Panc1 (cell line): ENCODE results near the gene USP10. TPM values are rescaled to one million over a fixed set of nuclear protein-coding genes. Genes with fewer than 3 reads are reported as not detected.

Source experiments
- ATAC-seq: fragments of 200-7000 bp; cut with Tn5 transposase; 2 replicates; pipeline ENCODE4 v1.9.1; 2020; ENCODE audit warnings: mild to moderate bottlenecking, moderate library complexity
- BruUV-seq: library from RNA; stranded (reverse); fragments of 400-500 nt; replicated peaks from 2 replicates; lab custom pipeline; 2021; lab: Mats Ljungman, UMichigan
- CTCF ChIA-PET: fragments of 300-600 bp; sonication (Branson Sonifier 250); formaldehyde crosslinking; loops from one replicate; lab custom pipeline; 2022; ENCODE audit warnings: antibody characterized with exemption; lab: Charles Lee
- POLR2A ChIA-PET: fragments of 300-600 bp; sonication (Branson Sonifier 250); formaldehyde crosslinking; loops from one replicate; lab custom pipeline; 2022; ENCODE audit warnings: antibody characterized with exemption; lab: Charles Lee
- DNase-seq: peaks from one replicate; pipeline ENCODE4 v3.0.0-alpha.2; 2010; ENCODE audit warnings: low read depth, low spot score
- H3K27ac ChIP-seq: 2 replicates; pipeline ENCODE4 v1.5.1; 2011; ENCODE audit warnings: mild to moderate bottlenecking, low read length, inconsistent platforms
- H3K27me3 ChIP-seq: fragments of 200-500 bp; sonication (Bioruptor generic); 2 replicates; pipeline ENCODE4 v1.6.0; 2014; ENCODE audit warnings: low read length, inconsistent platforms; ENCODE audit not compliant: control insufficient read depth, insufficient read depth
- H3K36me3 ChIP-seq: fragments of 200-500 bp; sonication (Bioruptor generic); 2 replicates; pipeline ENCODE4 v1.5.1; 2014; ENCODE audit warnings: inconsistent platforms, mild to moderate bottlenecking, low read length, moderate library complexity; ENCODE audit not compliant: control insufficient read depth, insufficient read depth
- H3K4me1 ChIP-seq: 2 replicates; pipeline ENCODE4 v1.5.1; 2011; ENCODE audit warnings: inconsistent platforms, mild to moderate bottlenecking, low read length, moderate library complexity; ENCODE audit not compliant: control insufficient read depth, insufficient read depth
- H3K4me3 ChIP-seq, 2 experiments: 2 replicates each; pipeline ENCODE4 v1.5.1; 2011 to 2012; ENCODE audit warnings: low read depth in 2 of 2, low read length in 2 of 2, mild to moderate bottlenecking in 2 of 2, inconsistent platforms in 1 of 2, moderate library complexity in 1 of 2
- H3K9me3 ChIP-seq: fragments of 200-500 bp; sonication (Bioruptor generic); 2 replicates; pipeline ENCODE4 v1.5.1; 2014; ENCODE audit warnings: low read depth, mild to moderate bottlenecking, inconsistent platforms, low read length, moderate library complexity; ENCODE audit not compliant: control insufficient read depth, insufficient read depth
- CTCF ChIP-seq: fragments of 450-650 bp; IDR thresholded peaks from 2 replicates; pipeline ENCODE4 v1.5.1; 2017; ENCODE audit warnings: mild to moderate bottlenecking
- POLR2AphosphoS5 ChIP-seq: IDR thresholded peaks from 2 replicates; pipeline ENCODE4 v1.6.1; 2012; ENCODE audit warnings: mild to moderate bottlenecking, low read depth, low read length, moderate library complexity
- REST ChIP-seq, 2 experiments: IDR thresholded peaks; 2 replicates each; pipeline ENCODE4 v1.6.1; 2011 to 2012; ENCODE audit warnings: low read depth in 2 of 2, control low read depth in 1 of 2, low read length in 1 of 2, mild to moderate bottlenecking in 1 of 2, moderate library complexity in 1 of 2; ENCODE audit not compliant: insufficient read depth in 1 of 2
- SIN3A ChIP-seq: IDR thresholded peaks from 2 replicates; pipeline ENCODE4 v1.6.1; 2012; ENCODE audit warnings: low read depth, mild to moderate bottlenecking, low read length, moderate library complexity, borderline replicate concordance; ENCODE audit not compliant: insufficient read depth
- TCF7L2 ChIP-seq: IDR thresholded peaks from 2 replicates; pipeline ENCODE4 v1.6.1; 2011; ENCODE audit warnings: mild to moderate bottlenecking, low read depth, low read length, inconsistent platforms
- in situ Hi-C: cut with HindIII; loops from 2 replicates; pipeline ENCODE4 v1.10.0; 2016; ENCODE audit warnings: low sequenced_read_pairs, low pct_unique_long_range_greater_than_20kb
- intact Hi-C: fragments of 100-400 bp; cut with micrococcal nuclease; formaldehyde crosslinking; loops from one replicate; pipeline ENCODE4 v1.10.0; 2022; ENCODE audit not compliant: unreplicated experiment
- total RNA-seq: library from RNA; stranded (reverse); gene quantifications from one replicate; pipeline ENCODE4 v1.2.1, GENCODE V29; 2021; ENCODE audit not compliant: unreplicated experiment

USP10 gene
- total RNA-seq, 1 experiment from 2014 or later, result 77.4 TPM

- DNase-seq (no peak), ATAC-seq (no peak)
- H3K27me3 ChIP-seq, result no peaks in the 10 kb centered on the region
- no peak for TF ChIP-seq CTCF
- no peaks in the 10 kb centered on the region for H3K4me1 ChIP-seq
- ChIA-PET POLR2A (no interaction called here), CTCF (no interaction called here)
- in situ Hi-C loops (no loop called here), intact Hi-C loops (no loop called here)
- no peaks in the 10 kb centered on the region for H3K36me3 ChIP-seq
- no peak overlapping the region for H3K27ac ChIP-seq
- H3K9me3 ChIP-seq, result no peaks in the 10 kb centered on the region
- BruUV-seq, result no TSS peak
- no peak overlapping the region for H3K4me3 ChIP-seq
Observed at GRCh38 chr16:84662471-84662870, 37.3 kb upstream of the USP10 start.

GRCh38 chr16:84663433-84664101 lies 36.2 kb upstream of the USP10 start:
- no peaks in the 10 kb centered on the region for H3K4me1 ChIP-seq
- no peaks in the 10 kb centered on the region for H3K27me3 ChIP-seq
- no TSS peak for BruUV-seq
- CTCF ChIA-PET, result no interaction called here
- POLR2A ChIA-PET, result no interaction called here
- DNase-seq (no peak), ATAC-seq (no peak)
- no peaks in the 10 kb centered on the region for H3K36me3 ChIP-seq
- in situ Hi-C loops, result no loop called here
- H3K27ac ChIP-seq, result no peak overlapping the region
- no peak overlapping the region for H3K4me3 ChIP-seq
- TF ChIP-seq SIN3A (no peak), REST (IDR thresholded peaks at IDR 0.05; ENCODE audit: insufficient read depth in 1 of 2, low read depth in 2 of 2, low read length in 1 of 2) (no peak), CTCF (no peak), POLR2AphosphoS5 (no peak), TCF7L2 (no peak)
- H3K9me3 ChIP-seq, result no peaks in the 10 kb centered on the region
- intact Hi-C loops, result no loop called here
